WTC11 (cell line): ENCODE results near the gene ENO1. TPM values are rescaled to one million over a fixed set of nuclear protein-coding genes. Genes with fewer than 3 reads are reported as not detected.

Experiments used
- ATAC-seq: fragments of 200-7000 bp; cut with Tn5 transposase; 2 replicates; pipeline ENCODE4 v1.10.0; 2021; ENCODE audit warnings: mild to moderate bottlenecking, moderate library complexity
- CTCF ChIA-PET: fragments of 300-600 bp; sonication (Branson Sonifier 250); formaldehyde crosslinking; loops from one replicate; lab custom pipeline; 2021; ENCODE audit warnings: antibody characterized with exemption; lab: Charles Lee
- POLR2A ChIA-PET: fragments of 350-600 bp; sonication (Branson Sonifier 250); formaldehyde crosslinking; loops from one replicate; lab custom pipeline; 2021; ENCODE audit warnings: antibody characterized with exemption; lab: Charles Lee
- DNase-seq: peaks from one replicate; pipeline ENCODE4 v3.0.0; 2021; ENCODE audit warnings: low spot score
- H3K27ac Mint-ChIP-seq: 2 replicates; pipeline ENCODE4 v1.8.0; 2021; ENCODE audit warnings: mixed read lengths
- H3K27me3 Mint-ChIP-seq: 2 replicates; pipeline ENCODE4 v1.8.0; 2021; ENCODE audit warnings: low read depth, mild to moderate bottlenecking, moderate library complexity, mixed read lengths
- H3K36me3 Mint-ChIP-seq: 2 replicates; pipeline ENCODE4 v1.8.0; 2021; ENCODE audit warnings: mixed read lengths
- H3K4me1 Mint-ChIP-seq: 2 replicates; pipeline ENCODE4 v1.8.0; 2022; ENCODE audit warnings: mixed read lengths
- H3K4me3 Mint-ChIP-seq: 2 replicates; pipeline ENCODE4 v1.8.0; 2021; ENCODE audit warnings: mild to moderate bottlenecking, moderate library complexity, mixed read lengths
- H3K9me3 Mint-ChIP-seq: 2 replicates; pipeline ENCODE4 v1.8.0; 2021; ENCODE audit warnings: mixed read lengths
- ESRRA ChIP-seq: sonication (generic); formaldehyde crosslinking; IDR thresholded peaks from 2 replicates; pipeline ENCODE4 v1.8.1; 2022; ENCODE audit warnings: mild to moderate bottlenecking, missing genetic modification reagents, borderline replicate concordance
- ETV6 ChIP-seq: sonication (generic); formaldehyde crosslinking; IDR thresholded peaks from 2 replicates; pipeline ENCODE4 v1.8.1; 2022; ENCODE audit warnings: mild to moderate bottlenecking, missing genetic modification reagents
- FOXP1 ChIP-seq: sonication (generic); formaldehyde crosslinking; IDR thresholded peaks from 2 replicates; pipeline ENCODE4 v1.8.0; 2022; ENCODE audit warnings: missing genetic modification reagents, mild to moderate bottlenecking, moderate library complexity, borderline replicate concordance
- GRHL2 ChIP-seq: fragments of 250-450 bp; sonication (Bioruptor Pico); IDR thresholded peaks from 2 replicates; pipeline ENCODE4 v1.8.0; 2022; ENCODE audit warnings: mild to moderate bottlenecking, moderate library complexity; ENCODE audit not compliant: insufficient replicate concordance, severe bottlenecking
- GTF2I ChIP-seq: fragments of 250-450 bp; sonication (Bioruptor Pico); conservative IDR thresholded peaks from 2 replicates; pipeline ENCODE4 v1.4.0; 2021; ENCODE audit warnings: mild to moderate bottlenecking
- JAZF1 ChIP-seq: fragments of 250-450 bp; sonication (Bioruptor Pico); IDR thresholded peaks from 2 replicates; pipeline ENCODE4 v1.9.0; 2021; ENCODE audit warnings: moderate library complexity, mild to moderate bottlenecking, inconsistent platforms
- NFATC4 ChIP-seq: fragments of 250-450 bp; sonication (Bioruptor Pico); IDR thresholded peaks from 2 replicates; pipeline ENCODE4 v1.9.0; 2021; ENCODE audit warnings: mild to moderate bottlenecking
- NR2C2 ChIP-seq: sonication (generic); formaldehyde crosslinking; IDR thresholded peaks from 2 replicates; pipeline ENCODE4 v1.8.0; 2022; ENCODE audit warnings: mild to moderate bottlenecking, missing genetic modification reagents
- OVOL2 ChIP-seq: fragments of 250-450 bp; sonication (Bioruptor Pico); IDR thresholded peaks from 2 replicates; pipeline ENCODE4 v1.9.0; 2021; ENCODE audit warnings: mild to moderate bottlenecking, borderline replicate concordance
- SMAD4 ChIP-seq: sonication (generic); formaldehyde crosslinking; IDR thresholded peaks from 2 replicates; pipeline ENCODE4 v1.8.0; 2022; ENCODE audit warnings: mild to moderate bottlenecking, missing genetic modification reagents
- TP53 ChIP-seq: sonication (generic); formaldehyde crosslinking; IDR thresholded peaks from 2 replicates; pipeline ENCODE4 v1.8.1; 2023; ENCODE audit warnings: mild to moderate bottlenecking, missing genetic modification reagents
- ZBTB21 ChIP-seq: sonication (generic); formaldehyde crosslinking; IDR thresholded peaks from 2 replicates; pipeline ENCODE4 v1.8.1; 2023; ENCODE audit warnings: mild to moderate bottlenecking, missing genetic modification reagents, borderline replicate concordance
- ZNF138 ChIP-seq: sonication (generic); formaldehyde crosslinking; conservative IDR thresholded peaks from 2 replicates; pipeline ENCODE4 v1.8.1; 2022; ENCODE audit warnings: mild to moderate bottlenecking, moderate library complexity, missing genetic modification reagents
- ZNF263 ChIP-seq: sonication (generic); formaldehyde crosslinking; IDR thresholded peaks from 2 replicates; pipeline ENCODE4 v1.8.1; 2022; ENCODE audit warnings: low read depth, mild to moderate bottlenecking, moderate library complexity, missing genetic modification reagents
- ZNF396 ChIP-seq: fragments of 250-450 bp; sonication (Bioruptor Pico); IDR thresholded peaks from 2 replicates; pipeline ENCODE4 v1.8.0; 2021; ENCODE audit warnings: mild to moderate bottlenecking, moderate library complexity, borderline replicate concordance
- ZNF671 ChIP-seq: fragments of 250-450 bp; sonication (Bioruptor Pico); IDR thresholded peaks from 2 replicates; pipeline ENCODE4 v1.8.0; 2021; ENCODE audit warnings: mild to moderate bottlenecking
- total RNA-seq: library from RNA; stranded (reverse); gene quantifications from 3 replicates; pipeline ENCODE4 v1.2.3, GENCODE V29; 2021
- TF ChIP-seq, protein P1 (sequence below): sonication (generic); formaldehyde crosslinking; IDR thresholded peaks from 2 replicates; pipeline ENCODE4 v1.8.1; 2023; ENCODE audit warnings: mild to moderate bottlenecking, missing genetic modification reagents, borderline replicate concordance
- TF ChIP-seq, protein P2 (sequence below): sonication (generic); formaldehyde crosslinking; IDR thresholded peaks from 2 replicates; pipeline ENCODE4 v1.8.1; 2023; ENCODE audit warnings: mild to moderate bottlenecking, missing genetic modification reagents
- TF ChIP-seq, protein P3 (sequence below): fragments of 250-450 bp; sonication (Bioruptor Pico); IDR thresholded peaks from 2 replicates; pipeline ENCODE4 v1.8.0; 2021; ENCODE audit warnings: mild to moderate bottlenecking
- TF ChIP-seq, protein P4 (sequence below): sonication (generic); formaldehyde crosslinking; IDR thresholded peaks from 2 replicates; pipeline ENCODE4 v1.8.1; 2023; ENCODE audit warnings: mild to moderate bottlenecking, missing genetic modification reagents, moderate library complexity
- TF ChIP-seq, protein P5 (sequence below): sonication (generic); formaldehyde crosslinking; IDR thresholded peaks from 2 replicates; pipeline ENCODE4 v1.8.1; 2022; ENCODE audit warnings: missing genetic modification reagents, borderline replicate concordance
- TF ChIP-seq, protein P6 (sequence below): sonication (generic); formaldehyde crosslinking; IDR thresholded peaks from 2 replicates; pipeline ENCODE4 v1.8.0; 2022; ENCODE audit warnings: mild to moderate bottlenecking, missing genetic modification reagents
- TF ChIP-seq, protein P7 (sequence below): sonication (generic); formaldehyde crosslinking; IDR thresholded peaks from 2 replicates; pipeline ENCODE4 v1.8.1; 2023; ENCODE audit warnings: mild to moderate bottlenecking, moderate library complexity, missing genetic modification reagents

The ENO1 gene
- total RNA-seq, 1 experiment from 2014 or later: 1,978 TPM

DNA sequence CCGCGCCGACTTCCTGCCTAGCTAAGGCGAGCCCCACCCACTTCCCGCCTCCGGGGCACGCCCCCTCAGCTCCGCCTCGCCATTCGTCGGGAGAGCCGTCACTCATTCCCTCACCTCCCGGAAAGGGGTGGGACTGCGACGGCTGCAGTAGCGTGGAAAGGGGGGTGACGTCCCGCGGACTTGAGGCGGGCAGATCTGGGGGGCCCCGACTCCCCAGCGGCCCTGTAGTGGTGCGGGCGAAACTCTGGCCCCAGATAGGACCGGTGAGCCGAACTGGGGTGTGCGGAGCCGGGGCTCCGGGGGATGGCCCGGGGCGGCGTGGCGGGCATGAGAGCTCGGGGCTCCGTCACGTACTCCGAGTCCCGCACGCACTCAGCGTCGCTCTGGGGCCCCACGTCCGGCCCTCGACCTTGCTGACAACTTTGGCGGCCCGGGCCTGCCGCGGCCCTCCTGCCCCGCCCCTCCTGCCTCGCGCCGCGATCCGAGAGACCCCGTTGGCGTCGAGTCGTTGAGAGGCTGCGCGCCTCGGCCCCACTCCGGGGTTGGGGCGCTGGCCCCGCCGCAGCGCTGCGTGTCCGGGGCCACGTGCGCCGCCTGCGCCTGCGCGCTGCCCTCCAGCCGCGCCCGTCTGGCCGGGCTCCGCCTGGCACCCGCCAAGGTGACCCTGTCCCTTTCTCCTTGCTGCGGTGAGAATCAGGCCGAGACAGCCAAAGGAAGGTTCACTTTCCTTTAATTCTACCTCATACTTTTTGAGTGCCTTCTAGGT is 395 bp upstream of the ENO1 start (continued):
- peak; percentile 97 for TF ChIP-seq TP53
- TF ChIP-seq, protein P1, sequence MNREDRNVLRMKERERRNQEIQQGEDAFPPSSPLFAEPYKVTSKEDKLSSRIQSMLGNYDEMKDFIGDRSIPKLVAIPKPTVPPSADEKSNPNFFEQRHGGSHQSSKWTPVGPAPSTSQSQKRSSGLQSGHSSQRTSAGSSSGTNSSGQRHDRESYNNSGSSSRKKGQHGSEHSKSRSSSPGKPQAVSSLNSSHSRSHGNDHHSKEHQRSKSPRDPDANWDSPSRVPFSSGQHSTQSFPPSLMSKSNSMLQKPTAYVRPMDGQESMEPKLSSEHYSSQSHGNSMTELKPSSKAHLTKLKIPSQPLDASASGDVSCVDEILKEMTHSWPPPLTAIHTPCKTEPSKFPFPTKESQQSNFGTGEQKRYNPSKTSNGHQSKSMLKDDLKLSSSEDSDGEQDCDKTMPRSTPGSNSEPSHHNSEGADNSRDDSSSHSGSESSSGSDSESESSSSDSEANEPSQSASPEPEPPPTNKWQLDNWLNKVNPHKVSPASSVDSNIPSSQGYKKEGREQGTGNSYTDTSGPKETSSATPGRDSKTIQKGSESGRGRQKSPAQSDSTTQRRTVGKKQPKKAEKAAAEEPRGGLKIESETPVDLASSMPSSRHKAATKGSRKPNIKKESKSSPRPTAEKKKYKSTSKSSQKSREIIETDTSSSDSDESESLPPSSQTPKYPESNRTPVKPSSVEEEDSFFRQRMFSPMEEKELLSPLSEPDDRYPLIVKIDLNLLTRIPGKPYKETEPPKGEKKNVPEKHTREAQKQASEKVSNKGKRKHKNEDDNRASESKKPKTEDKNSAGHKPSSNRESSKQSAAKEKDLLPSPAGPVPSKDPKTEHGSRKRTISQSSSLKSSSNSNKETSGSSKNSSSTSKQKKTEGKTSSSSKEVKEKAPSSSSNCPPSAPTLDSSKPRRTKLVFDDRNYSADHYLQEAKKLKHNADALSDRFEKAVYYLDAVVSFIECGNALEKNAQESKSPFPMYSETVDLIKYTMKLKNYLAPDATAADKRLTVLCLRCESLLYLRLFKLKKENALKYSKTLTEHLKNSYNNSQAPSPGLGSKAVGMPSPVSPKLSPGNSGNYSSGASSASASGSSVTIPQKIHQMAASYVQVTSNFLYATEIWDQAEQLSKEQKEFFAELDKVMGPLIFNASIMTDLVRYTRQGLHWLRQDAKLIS (CRISPR knock-in tag): no peak
- TF ChIP-seq NFATC4: no peak
- TF ChIP-seq, protein P2, sequence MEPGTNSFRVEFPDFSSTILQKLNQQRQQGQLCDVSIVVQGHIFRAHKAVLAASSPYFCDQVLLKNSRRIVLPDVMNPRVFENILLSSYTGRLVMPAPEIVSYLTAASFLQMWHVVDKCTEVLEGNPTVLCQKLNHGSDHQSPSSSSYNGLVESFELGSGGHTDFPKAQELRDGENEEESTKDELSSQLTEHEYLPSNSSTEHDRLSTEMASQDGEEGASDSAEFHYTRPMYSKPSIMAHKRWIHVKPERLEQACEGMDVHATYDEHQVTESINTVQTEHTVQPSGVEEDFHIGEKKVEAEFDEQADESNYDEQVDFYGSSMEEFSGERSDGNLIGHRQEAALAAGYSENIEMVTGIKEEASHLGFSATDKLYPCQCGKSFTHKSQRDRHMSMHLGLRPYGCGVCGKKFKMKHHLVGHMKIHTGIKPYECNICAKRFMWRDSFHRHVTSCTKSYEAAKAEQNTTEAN (CRISPR knock-in tag): peak; percentile 75
- no peak for TF ChIP-seq NR2C2
- no peak for TF ChIP-seq ZNF396 (CRISPR knock-in tag)
- TF ChIP-seq OVOL2 (CRISPR knock-in tag): no peak
- no peak for TF ChIP-seq JAZF1 (CRISPR knock-in tag)
- TF ChIP-seq, protein P3, sequence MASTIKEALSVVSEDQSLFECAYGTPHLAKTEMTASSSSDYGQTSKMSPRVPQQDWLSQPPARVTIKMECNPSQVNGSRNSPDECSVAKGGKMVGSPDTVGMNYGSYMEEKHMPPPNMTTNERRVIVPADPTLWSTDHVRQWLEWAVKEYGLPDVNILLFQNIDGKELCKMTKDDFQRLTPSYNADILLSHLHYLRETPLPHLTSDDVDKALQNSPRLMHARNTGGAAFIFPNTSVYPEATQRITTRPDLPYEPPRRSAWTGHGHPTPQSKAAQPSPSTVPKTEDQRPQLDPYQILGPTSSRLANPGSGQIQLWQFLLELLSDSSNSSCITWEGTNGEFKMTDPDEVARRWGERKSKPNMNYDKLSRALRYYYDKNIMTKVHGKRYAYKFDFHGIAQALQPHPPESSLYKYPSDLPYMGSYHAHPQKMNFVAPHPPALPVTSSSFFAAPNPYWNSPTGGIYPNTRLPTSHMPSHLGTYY (CRISPR knock-in tag): no peak
- TF ChIP-seq, protein P4, sequence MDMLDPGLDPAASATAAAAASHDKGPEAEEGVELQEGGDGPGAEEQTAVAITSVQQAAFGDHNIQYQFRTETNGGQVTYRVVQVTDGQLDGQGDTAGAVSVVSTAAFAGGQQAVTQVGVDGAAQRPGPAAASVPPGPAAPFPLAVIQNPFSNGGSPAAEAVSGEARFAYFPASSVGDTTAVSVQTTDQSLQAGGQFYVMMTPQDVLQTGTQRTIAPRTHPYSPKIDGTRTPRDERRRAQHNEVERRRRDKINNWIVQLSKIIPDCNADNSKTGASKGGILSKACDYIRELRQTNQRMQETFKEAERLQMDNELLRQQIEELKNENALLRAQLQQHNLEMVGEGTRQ (CRISPR knock-in tag): peak; percentile 93

DNA sequence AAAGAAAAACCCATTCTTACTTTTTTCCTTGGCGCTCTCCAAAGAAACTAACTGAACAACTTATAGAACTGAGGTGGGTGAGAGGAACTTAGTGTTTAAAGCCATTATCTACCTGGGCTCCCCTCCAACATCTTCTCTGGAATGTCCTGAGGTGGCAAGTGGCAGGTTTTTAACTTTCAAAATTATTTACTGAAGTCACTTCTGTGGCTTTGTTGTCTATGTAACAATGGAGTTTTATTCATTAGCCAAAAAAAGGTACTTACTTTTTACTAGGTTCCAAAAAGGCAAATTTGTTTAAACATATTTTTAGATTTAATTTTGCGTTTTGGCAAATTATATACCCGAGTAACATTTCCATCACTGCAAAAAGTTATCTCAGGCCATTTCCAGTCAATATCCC is 2.4 kb downstream of the ENO1 start:
- POLR2A ChIA-PET: no interaction called here
- peak overlapping the region; percentile 92 for H3K4me3 Mint-ChIP-seq
- peak overlapping the region; percentile 68; the same call in 1 of the 2 replicates for H3K27ac Mint-ChIP-seq
- H3K9me3 Mint-ChIP-seq: no peaks in the 10 kb centered on the region
- H3K27me3 Mint-ChIP-seq: peaks cover 6% of the 10 kb centered on the region
- TF ChIP-seq, protein P5, sequence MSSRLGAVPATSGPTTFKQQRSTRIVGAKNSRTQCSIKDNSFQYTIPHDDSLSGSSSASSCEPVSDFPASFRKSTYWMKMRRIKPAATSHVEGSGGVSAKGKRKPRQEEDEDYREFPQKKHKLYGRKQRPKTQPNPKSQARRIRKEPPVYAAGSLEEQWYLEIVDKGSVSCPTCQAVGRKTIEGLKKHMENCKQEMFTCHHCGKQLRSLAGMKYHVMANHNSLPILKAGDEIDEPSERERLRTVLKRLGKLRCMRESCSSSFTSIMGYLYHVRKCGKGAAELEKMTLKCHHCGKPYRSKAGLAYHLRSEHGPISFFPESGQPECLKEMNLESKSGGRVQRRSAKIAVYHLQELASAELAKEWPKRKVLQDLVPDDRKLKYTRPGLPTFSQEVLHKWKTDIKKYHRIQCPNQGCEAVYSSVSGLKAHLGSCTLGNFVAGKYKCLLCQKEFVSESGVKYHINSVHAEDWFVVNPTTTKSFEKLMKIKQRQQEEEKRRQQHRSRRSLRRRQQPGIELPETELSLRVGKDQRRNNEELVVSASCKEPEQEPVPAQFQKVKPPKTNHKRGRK (CRISPR knock-in tag): no peak
- no peak for TF ChIP-seq ESRRA (CRISPR knock-in tag)
- TF ChIP-seq ETV6: no peak
- no peak for TF ChIP-seq GTF2I (CRISPR knock-in tag)
- no peak for TF ChIP-seq ZNF138 (CRISPR knock-in tag)
- TF ChIP-seq, protein P6, sequence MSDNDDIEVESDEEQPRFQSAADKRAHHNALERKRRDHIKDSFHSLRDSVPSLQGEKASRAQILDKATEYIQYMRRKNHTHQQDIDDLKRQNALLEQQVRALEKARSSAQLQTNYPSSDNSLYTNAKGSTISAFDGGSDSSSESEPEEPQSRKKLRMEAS (CRISPR knock-in tag): no peak
- no peak for TF ChIP-seq GRHL2 (CRISPR knock-in tag)
- no peak for TF ChIP-seq NR2C2
- no peak for TF ChIP-seq ZBTB21 (CRISPR knock-in tag)
- TF ChIP-seq FOXP1: no peak
- TF ChIP-seq ZNF671 (CRISPR knock-in tag): no peak
- TF ChIP-seq ZNF263 (CRISPR knock-in tag): no peak
- TF ChIP-seq, protein P3 (CRISPR knock-in tag): no peak
- no peak for TF ChIP-seq SMAD4 (CRISPR knock-in tag)
- TF ChIP-seq, protein P7, sequence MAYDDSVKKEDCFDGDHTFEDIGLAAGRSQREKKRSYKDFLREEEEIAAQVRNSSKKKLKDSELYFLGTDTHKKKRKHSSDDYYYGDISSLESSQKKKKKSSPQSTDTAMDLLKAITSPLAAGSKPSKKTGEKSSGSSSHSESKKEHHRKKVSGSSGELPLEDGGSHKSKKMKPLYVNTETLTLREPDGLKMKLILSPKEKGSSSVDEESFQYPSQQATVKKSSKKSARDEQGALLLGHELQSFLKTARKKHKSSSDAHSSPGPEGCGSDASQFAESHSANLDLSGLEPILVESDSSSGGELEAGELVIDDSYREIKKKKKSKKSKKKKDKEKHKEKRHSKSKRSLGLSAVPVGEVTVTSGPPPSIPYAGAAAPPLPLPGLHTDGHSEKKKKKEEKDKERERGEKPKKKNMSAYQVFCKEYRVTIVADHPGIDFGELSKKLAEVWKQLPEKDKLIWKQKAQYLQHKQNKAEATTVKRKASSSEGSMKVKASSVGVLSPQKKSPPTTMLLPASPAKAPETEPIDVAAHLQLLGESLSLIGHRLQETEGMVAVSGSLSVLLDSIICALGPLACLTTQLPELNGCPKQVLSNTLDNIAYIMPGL (CRISPR knock-in tag): no peak
- TF ChIP-seq, all 79 proteins: peak for 0
- peaks cover 71% of the 10 kb centered on the region for H3K4me1 Mint-ChIP-seq
- H3K36me3 Mint-ChIP-seq: peaks cover 67% of the 10 kb centered on the region
- DNase-seq: no peak
- CTCF ChIA-PET: interaction anchor here (0.7 kb wide), 1 partner anchor 207 kb away, joined by 3 read pairs; no protein-coding TSS in a partner anchor
- ATAC-seq: no peak
